PFSK-1 (cell line): Measurements from ENCODE around the gene MCTP1. TPM values are rescaled to one million over a fixed set of nuclear protein-coding genes. Genes with fewer than 3 reads are reported as not detected.

ENCODE experiments used
- FOXP2 ChIP-seq: optimal IDR thresholded peaks from 2 replicates; pipeline ENCODE3; 2011; ENCODE audit warnings: borderline replicate concordance, control low read depth, inconsistent platforms; ENCODE audit not compliant: insufficient read depth; ENCODE audit errors: extremely low read length, extremely low read depth
- POLR2AphosphoS5 ChIP-seq: IDR thresholded peaks from 2 replicates; pipeline ENCODE4 v1.6.1; 2012; ENCODE audit warnings: low read depth, mild to moderate bottlenecking, control low read depth, low read length, moderate library complexity
- REST ChIP-seq, 2 experiments: IDR thresholded peaks; 2 replicates each; pipeline versions ENCODE4 v1.6.1 to v1.8.0; 2011 to 2012; ENCODE audit warnings: low read depth in 2 of 2, low read length in 2 of 2, control low read depth in 1 of 2, inconsistent platforms in 1 of 2, mild to moderate bottlenecking in 1 of 2, moderate library complexity in 1 of 2; ENCODE audit not compliant: insufficient read depth in 1 of 2
- SIN3A ChIP-seq: IDR thresholded peaks from 2 replicates; pipeline ENCODE4 v1.6.1; 2012; ENCODE audit warnings: mild to moderate bottlenecking, low read length, moderate library complexity, borderline replicate concordance; ENCODE audit not compliant: insufficient read depth
- TAF1 ChIP-seq: IDR thresholded peaks from 2 replicates; pipeline ENCODE4 v1.6.1; 2012; ENCODE audit warnings: low read length, control low read depth, borderline replicate concordance; ENCODE audit not compliant: insufficient read depth
- polyA plus RNA-seq: library from polyadenylated mRNA; unstranded; fragments of >200 nt; gene quantifications from one replicate; pipeline ENCODE4 v1.2.1, GENCODE V29; 2012; ENCODE audit warnings: low read depth, missing spikeins; ENCODE audit not compliant: insufficient read length

Gene MCTP1
- polyA plus RNA-seq, result 0.53 TPM

- TF ChIP-seq REST (IDR thresholded peaks at IDR 0.05; ENCODE audit: insufficient read depth in 1 of 2, low read depth in 2 of 2, low read length in 2 of 2) (no peak), FOXP2 (no peak), SIN3A (no peak), TAF1 (no peak), POLR2AphosphoS5 (no peak)
These were observed at the start of gene MCTP1 for GRCh38 chr5:95284572-95285408. MCTP1 (minus strand) TSS chr5:95285094.

GRCh38 chr5:95332158-95332557 is 47.3 kb upstream of the MCTP1 start:
- TF ChIP-seq FOXP2 (no peak), POLR2AphosphoS5 (no peak), TAF1 (no peak), REST (IDR thresholded peaks at IDR 0.05; ENCODE audit: insufficient read depth in 1 of 2, low read depth in 2 of 2, low read length in 2 of 2) (no peak), SIN3A (no peak)

- TF ChIP-seq REST (IDR thresholded peaks at IDR 0.05; ENCODE audit: insufficient read depth in 1 of 2, low read depth in 2 of 2, low read length in 2 of 2), result no peak
These were observed 46.5 kb upstream of the MCTP1 start for GRCh38 chr5:95331358-95331757.

- no peak for TF ChIP-seq REST (IDR thresholded peaks at IDR 0.05; ENCODE audit: insufficient read depth in 1 of 2, low read depth in 2 of 2, low read length in 2 of 2)
- no peak for TF ChIP-seq TAF1
- TF ChIP-seq POLR2AphosphoS5, result no peak
These were observed 42.3 kb upstream of the MCTP1 start for GRCh38 chr5:95327211-95327610.

GRCh38 chr5:95317687-95318086 is 32.8 kb upstream of the MCTP1 start:
- TF ChIP-seq SIN3A (no peak), REST (IDR thresholded peaks at IDR 0.05; ENCODE audit: insufficient read depth in 1 of 2, low read depth in 2 of 2, low read length in 2 of 2) (no peak), TAF1 (no peak), FOXP2 (no peak), POLR2AphosphoS5 (no peak)
